K562 (cell line): ENCODE measurements around the gene CCDC7.

Experiments
- BACH1 ChIP-seq: fragments of 200-800 bp; sonication (Bioruptor generic); IDR thresholded peaks from 2 replicates; pipeline ENCODE4 v1.6.1; 2016; ENCODE audit warnings: missing genetic modification characterization, missing compliant biosample characterization
- CTCF ChIP-seq, 3 experiments: IDR thresholded peaks in 2 of 3; conservative IDR thresholded peaks in 1 of 3; 2 replicates each; pipeline ENCODE4 v1.5.1; 2011 to 2012; ENCODE audit warnings: low read length in 3 of 3, mild to moderate bottlenecking in 3 of 3, control low read depth in 2 of 3, improper control_type of control experiment in 1 of 3, inconsistent platforms in 1 of 3, low read depth in 1 of 3, mixed read lengths in 1 of 3, moderate library complexity in 1 of 3; ENCODE audit not compliant: insufficient read depth in 2 of 3
- HDAC2 ChIP-seq: fragments of 450-650 bp; IDR thresholded peaks from 2 replicates; pipeline ENCODE4 v1.6.1; 2016; ENCODE audit warnings: mild to moderate bottlenecking
- ZBTB33 ChIP-seq: sonication (generic); formaldehyde crosslinking; IDR thresholded peaks from 2 replicates; pipeline ENCODE4 v1.8.1; 2023; ENCODE audit warnings: mild to moderate bottlenecking, missing genetic modification reagents

- TF ChIP-seq ZBTB33 (CRISPR knock-in tag) (no peak), BACH1 (tag) (no peak), HDAC2 (no peak), CTCF (IDR thresholded peaks at IDR 0.05 in 2 of 3, conservative IDR thresholded peaks at IDR 0.05 in 1 of 3; ENCODE audit: insufficient read depth in 2 of 3, low read depth in 1 of 3, low read length in 3 of 3) (no peak)
Measured at GRCh38 chr10:32548208-32548607, 102.3 kb downstream of the CCDC7 start.
